ENCODE measurements around the gene HS2ST1.
A peak's percentile ranks its signal among the peaks of the same experiment; 100 is the strongest.

The HS2ST1 gene

DNA sequence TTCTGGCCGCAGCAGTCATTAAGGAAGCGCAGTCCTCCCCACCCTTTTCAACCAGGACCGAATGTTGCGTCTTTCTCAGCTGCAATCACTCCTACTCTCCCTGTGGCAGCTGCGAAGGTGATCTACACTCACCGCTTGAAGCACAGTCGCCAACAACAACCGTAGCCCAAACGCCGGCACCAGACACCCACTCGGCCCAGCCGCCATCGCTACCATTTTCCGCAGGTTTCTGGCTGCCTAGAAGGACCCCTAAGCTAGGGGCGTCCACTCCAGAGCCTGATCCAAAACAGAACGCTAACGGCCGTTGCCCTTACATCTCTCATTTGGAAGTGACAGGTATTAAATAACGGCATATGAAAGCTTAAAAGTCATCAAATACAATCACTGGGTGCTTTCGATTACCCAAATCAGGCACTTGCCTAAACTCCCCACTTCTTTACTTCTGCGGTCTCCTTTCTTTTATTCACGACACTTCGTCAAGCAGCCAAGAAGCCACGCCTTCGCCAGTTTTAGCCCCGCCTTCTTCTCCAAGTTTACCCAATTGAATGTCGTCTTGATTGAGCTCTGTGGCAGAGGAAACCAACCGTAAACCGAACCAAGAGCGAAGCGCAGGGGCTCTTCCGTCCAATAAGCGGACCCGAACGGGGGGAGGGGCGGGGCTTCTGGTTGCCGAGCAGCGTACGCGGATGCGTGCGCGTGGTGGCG is 387 bp upstream of the HS2ST1 start, which contains the start of gene SELENOF:
Gene SELENOF (minus strand): TSS at position 231 of the 705 bp plus-strand sequence. CDS start 15 bp downstream, at position 216.
- peaks cover 5% of the 10 kb centered on the region for H3K36me3 Mint-ChIP-seq
- no peaks in the 10 kb centered on the region for H3K27me3 Mint-ChIP-seq
- peaks cover 49% of the 10 kb centered on the region for H3K4me1 Mint-ChIP-seq (ENCODE audit: low read depth)
- H3K27ac Mint-ChIP-seq, result no peak within 1 kb of the TSS
- H3K9me3 Mint-ChIP-seq (ENCODE audit: low read depth), result no peaks in the 10 kb centered on the region
- H3K4me3 Mint-ChIP-seq, result no peak within 1 kb of the TSS

DNA sequence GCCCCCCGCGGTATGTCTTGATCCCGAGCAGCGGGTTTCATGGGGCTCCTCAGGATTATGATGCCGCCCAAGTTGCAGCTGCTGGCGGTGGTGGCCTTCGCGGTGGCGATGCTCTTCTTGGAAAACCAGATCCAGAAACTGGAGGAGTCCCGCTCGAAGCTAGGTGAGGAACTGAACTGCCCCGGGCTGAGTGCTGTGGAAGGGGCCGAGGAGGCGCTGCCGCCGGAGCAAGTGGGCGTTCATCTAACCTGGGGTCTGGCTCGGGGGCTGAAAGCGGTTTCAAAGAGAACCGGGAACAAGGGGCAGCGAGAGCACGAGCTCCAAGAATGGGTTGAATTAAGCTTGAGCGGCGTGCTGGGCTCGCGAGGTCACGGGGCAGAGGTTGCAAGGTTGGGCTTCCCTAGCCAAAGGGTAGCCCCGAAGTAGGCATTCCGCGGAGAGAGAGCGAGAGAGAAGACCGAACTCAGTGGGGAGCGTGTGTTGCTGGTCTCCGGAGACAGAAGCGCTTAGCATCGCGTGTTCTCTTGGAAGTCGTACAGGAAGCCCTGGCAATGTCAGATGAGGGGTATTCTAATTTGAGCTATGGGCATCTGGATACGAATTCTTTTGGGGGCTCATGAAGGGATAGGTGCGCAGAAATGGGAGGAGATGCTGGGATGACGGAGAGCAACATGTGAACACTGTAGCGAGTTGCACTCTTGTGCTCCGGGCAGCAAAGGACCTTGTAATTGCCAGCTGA is 732 bp downstream of the HS2ST1 start:
- H3K36me3 Mint-ChIP-seq, result peaks cover 5% of the 10 kb centered on the region
- no peaks in the 10 kb centered on the region for H3K9me3 Mint-ChIP-seq (ENCODE audit: low read depth)
- H3K27ac Mint-ChIP-seq, result no peak overlapping the region
- peaks cover 38% of the 10 kb centered on the region for H3K4me1 Mint-ChIP-seq (ENCODE audit: low read depth)
- no peak overlapping the region for H3K4me3 Mint-ChIP-seq
- no peaks in the 10 kb centered on the region for H3K27me3 Mint-ChIP-seq

DNA sequence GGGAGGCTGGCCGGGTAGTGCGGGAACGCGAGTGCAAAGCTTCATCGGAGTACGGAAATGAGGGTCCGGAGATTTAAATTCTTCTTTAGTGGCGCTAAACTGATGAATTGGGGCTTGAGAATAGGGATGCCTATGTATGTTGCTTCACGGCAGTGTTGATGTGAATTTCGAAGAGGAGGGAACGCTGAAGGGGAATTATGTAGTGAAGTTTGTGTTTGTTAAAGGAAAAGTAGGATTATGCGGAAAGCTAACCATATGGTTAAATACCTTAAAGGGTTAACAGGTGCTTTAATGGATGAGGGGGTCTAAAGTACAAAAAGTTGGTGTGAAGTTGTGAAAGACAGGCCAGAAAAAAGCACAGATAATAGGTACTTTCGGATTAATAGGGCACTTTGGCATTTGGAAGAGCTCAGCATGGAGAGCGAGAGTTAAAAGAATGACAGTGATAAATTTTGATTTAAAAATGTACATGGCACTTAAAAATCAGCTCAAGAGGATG is 1.4 kb downstream of the HS2ST1 start:
- Mint-ChIP-seq H3K27me3 (no peaks in the 10 kb centered on the region), H3K4me1 (ENCODE audit: low read depth) (peaks cover 37% of the 10 kb centered on the region), H3K27ac (no peak overlapping the region), H3K9me3 (ENCODE audit: low read depth) (no peaks in the 10 kb centered on the region), H3K36me3 (peaks cover 3% of the 10 kb centered on the region), H3K4me3 (no peak overlapping the region)

DNA sequence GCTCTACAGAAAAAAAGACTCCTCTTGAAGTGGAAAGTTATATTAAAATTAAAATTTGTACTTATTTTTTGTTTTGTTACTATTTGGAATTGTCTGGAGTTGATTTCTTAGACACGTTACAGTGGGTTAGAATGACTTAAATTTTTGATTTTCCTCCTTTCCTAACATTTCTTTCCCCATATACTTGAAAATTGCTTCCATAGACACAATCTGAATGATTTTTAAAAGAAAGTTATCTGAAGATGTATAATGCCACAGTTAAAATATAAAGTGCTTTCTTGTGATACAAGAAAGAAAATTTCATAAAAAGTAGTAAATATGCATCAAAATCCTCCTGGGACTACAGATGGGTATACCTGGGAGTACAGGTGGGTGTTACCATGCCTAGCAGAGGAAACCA is 2.3 kb downstream of the HS2ST1 start:
- peaks cover 4% of the 10 kb centered on the region for H3K36me3 Mint-ChIP-seq
- no peak overlapping the region for H3K27ac Mint-ChIP-seq
- H3K9me3 Mint-ChIP-seq (ENCODE audit: low read depth), result no peaks in the 10 kb centered on the region
- H3K4me3 Mint-ChIP-seq, result peak overlapping the region; percentile 21
- peaks cover 28% of the 10 kb centered on the region for H3K4me1 Mint-ChIP-seq (ENCODE audit: low read depth)
- no peaks in the 10 kb centered on the region for H3K27me3 Mint-ChIP-seq

DNA sequence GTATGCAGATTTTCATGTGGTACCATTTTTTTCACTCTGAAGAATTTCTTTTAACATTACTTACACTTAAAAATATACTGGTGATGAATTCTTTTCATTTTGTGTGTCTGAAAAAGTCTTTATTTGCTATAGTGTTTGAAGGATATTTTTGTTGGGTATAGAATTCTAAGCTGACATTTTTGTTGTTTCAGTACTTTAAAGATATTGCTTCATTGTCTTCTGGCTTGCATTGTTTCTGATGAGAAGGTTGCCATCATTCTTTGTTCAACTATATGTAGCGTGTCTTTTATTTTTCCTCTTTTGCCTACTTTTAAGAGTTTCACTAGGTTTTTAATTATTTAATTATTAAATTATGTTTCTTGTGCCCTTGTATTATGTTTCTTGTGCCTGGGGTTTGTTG is 8.0 kb downstream of the HS2ST1 start:
- no peaks in the 10 kb centered on the region for H3K9me3 Mint-ChIP-seq (ENCODE audit: low read depth)
- no peak overlapping the region for H3K27ac Mint-ChIP-seq
- H3K4me1 Mint-ChIP-seq (ENCODE audit: low read depth), result peaks cover 17% of the 10 kb centered on the region
- H3K27me3 Mint-ChIP-seq, result no peaks in the 10 kb centered on the region
- H3K4me3 Mint-ChIP-seq, result no peak overlapping the region
- H3K36me3 Mint-ChIP-seq, result peaks cover 17% of the 10 kb centered on the region

DNA sequence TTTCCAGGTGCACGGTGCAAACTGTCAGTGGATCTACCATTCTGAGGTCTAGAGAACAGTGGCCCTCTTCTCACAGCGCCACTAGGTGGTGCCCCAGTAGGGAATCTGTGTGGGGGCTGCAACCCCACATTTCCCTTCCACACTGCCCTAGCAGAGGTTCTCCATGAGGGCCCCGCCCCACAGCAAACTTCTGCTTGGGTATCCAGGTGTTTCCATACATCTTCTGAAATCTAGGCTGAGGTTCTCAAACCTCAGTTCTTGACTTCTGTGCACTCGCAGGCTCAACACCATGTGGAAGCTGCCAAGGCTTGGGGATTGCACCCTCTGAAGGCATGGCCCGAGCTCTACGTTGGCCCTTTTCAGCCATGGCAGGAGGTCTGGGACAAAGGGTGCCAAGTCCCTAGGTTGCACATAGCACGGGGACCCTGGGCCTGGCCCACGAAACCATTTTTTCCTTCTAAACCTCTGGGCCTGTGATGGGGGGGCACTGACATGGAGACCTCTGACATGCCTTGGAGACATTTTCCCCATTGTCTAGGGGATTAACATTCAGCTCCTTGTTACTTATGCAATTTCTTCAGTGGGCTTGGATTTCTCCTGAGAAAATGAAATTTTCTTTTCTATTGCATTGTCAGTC is 10.0 kb downstream of the HS2ST1 start:
- H3K9me3 Mint-ChIP-seq (ENCODE audit: low read depth), result no peaks in the 10 kb centered on the region
- H3K27ac Mint-ChIP-seq, result no peak overlapping the region
- H3K36me3 Mint-ChIP-seq, result peaks cover 17% of the 10 kb centered on the region
- peaks cover 19% of the 10 kb centered on the region for H3K4me1 Mint-ChIP-seq (ENCODE audit: low read depth)
- H3K27me3 Mint-ChIP-seq, result no peaks in the 10 kb centered on the region
- no peak overlapping the region for H3K4me3 Mint-ChIP-seq

DNA sequence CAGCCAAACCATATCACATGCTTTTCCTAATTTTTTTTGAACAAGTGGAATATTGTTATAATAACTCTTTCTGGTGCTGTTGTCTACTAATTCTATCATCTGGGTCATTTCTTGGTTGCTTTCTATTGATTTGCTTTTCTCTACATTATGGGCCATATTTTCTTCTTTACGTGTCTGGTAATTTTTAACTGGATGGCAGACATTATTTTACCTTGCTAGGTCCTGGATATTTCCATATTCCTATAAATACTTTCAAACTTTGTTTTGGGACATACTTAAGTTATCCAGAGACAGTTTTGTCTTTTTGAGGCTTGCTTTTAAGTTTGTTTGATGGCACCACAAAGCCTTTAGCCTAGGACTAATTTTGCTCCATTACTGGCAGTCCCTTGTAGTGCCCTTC is 11.3 kb downstream of the HS2ST1 start:
- H3K4me3 Mint-ChIP-seq, result no peak overlapping the region
- no peaks in the 10 kb centered on the region for H3K27me3 Mint-ChIP-seq

DNA sequence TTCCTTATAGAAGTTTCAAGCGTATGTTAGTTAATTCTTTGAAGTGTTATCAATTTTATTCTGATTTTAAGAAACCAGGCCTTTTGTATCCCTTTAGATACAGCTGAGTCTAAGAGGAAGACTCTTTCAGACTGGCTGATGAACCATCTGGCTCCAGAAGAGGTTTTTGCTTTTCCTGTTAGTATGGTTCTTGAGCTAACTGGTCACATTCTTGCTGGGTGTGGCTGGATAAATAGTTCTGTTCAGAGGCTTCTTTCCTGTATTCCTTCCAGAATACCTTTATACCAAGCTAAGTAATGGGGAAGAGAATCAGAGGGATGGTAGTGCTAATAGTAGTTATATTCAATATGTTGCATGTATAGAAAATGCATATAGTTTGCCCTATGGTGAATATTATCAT is 12.4 kb downstream of the HS2ST1 start:
- peaks cover 19% of the 10 kb centered on the region for H3K4me1 Mint-ChIP-seq (ENCODE audit: low read depth)
- no peak overlapping the region for H3K27ac Mint-ChIP-seq
- no peaks in the 10 kb centered on the region for H3K9me3 Mint-ChIP-seq (ENCODE audit: low read depth)
- H3K27me3 Mint-ChIP-seq, result no peaks in the 10 kb centered on the region
- no peak overlapping the region for H3K4me3 Mint-ChIP-seq
- H3K36me3 Mint-ChIP-seq, result peaks cover 12% of the 10 kb centered on the region

More for the DNA sequence above, 11.3 kb downstream of the HS2ST1 start:
- Mint-ChIP-seq H3K36me3 (peaks cover 17% of the 10 kb centered on the region), H3K27ac (no peak overlapping the region), H3K9me3 (ENCODE audit: low read depth) (no peaks in the 10 kb centered on the region), H3K4me1 (ENCODE audit: low read depth) (peaks cover 19% of the 10 kb centered on the region)

DNA sequence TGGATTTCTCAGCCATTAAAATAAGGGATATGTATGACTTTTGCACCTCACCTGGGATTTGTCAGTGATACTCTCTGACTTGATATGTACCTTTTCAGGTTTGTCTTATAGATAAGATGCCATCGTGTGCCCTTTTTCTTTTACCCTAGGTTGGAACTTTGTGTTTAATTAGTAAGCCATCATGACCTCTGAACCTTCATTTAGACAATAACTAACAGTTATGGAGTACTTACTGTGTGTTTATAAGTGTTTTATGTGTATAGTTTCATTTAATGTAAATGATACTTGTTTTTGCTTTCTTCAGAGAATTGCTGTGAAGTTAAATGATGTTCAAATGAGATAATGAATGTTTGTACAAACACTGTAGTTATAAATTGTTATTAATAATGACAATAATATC is 14.4 kb downstream of the HS2ST1 start:
- Mint-ChIP-seq H3K36me3 (peaks cover 4% of the 10 kb centered on the region), H3K9me3 (ENCODE audit: low read depth) (no peaks in the 10 kb centered on the region), H3K4me1 (ENCODE audit: low read depth) (peaks cover 34% of the 10 kb centered on the region), H3K27me3 (no peaks in the 10 kb centered on the region), H3K4me3 (no peak overlapping the region), H3K27ac (no peak overlapping the region)

DNA sequence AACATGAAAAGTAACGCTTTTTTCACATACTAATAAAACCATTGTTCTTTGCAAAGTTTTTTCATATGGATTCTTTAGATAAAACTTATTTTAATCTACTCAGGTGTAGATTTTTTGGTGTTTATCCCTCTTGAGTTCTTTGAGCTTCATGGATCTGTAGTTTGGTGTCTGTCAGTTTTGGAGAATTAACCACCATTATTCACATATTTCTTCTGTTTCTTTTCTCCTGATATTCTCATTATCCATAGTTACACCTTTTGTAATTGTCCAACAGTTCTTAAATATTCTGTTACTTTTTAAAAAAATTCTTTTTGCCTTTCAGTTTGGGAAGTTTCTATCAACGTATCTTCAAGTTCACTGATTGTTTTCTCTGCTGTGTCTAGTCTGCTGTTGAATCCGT is 18.6 kb downstream of the HS2ST1 start:
- Mint-ChIP-seq H3K27ac (no peak overlapping the region), H3K4me1 (ENCODE audit: low read depth) (peaks cover 30% of the 10 kb centered on the region), H3K4me3 (no peak overlapping the region), H3K9me3 (ENCODE audit: low read depth) (no peaks in the 10 kb centered on the region), H3K36me3 (no peaks in the 10 kb centered on the region), H3K27me3 (no peaks in the 10 kb centered on the region)

DNA sequence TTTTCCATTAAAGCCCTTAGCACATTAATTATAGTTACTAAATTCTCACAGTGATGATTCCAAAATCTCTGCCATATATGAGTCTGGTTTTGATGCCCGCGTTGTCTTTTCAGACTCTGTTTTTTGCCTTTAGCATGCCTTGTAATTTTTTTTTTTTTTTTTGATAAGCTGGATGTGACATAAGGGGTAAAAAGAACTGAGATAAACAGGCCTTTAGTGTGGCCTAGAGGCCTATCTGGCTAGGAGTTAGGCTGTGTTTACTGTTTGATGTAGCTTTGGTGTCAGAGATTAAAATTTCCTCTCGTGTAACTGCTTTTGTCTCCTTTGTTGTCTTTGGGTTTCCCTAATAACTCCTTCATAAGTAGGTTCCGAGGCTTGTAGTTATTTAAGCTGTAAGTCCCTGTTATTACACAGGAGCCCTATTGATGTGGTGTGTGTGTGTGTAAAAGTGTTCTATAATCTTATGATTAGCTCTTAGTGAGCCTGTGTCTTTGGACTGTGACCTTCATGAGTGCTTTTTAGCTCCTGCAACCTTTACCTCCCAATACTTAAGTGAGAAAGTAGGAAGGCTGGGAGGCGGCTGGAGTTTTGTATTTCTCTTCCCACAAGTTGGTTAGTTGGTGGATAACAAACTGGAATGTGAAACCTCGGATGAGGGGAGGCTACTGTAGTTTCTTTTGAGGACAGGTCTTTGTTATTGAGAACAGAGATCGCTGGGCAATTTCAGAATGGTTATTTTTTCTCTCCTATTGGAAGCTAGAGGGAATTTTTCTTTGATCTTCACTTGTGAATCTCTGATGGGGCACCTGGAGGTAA is 19.3 kb downstream of the HS2ST1 start:
- no peaks in the 10 kb centered on the region for H3K36me3 Mint-ChIP-seq
- no peak overlapping the region for H3K4me3 Mint-ChIP-seq
- H3K27ac Mint-ChIP-seq, result peak overlapping the region; percentile 56
- H3K4me1 Mint-ChIP-seq (ENCODE audit: low read depth), result peaks cover 28% of the 10 kb centered on the region
- no peaks in the 10 kb centered on the region for H3K9me3 Mint-ChIP-seq (ENCODE audit: low read depth)
- no peaks in the 10 kb centered on the region for H3K27me3 Mint-ChIP-seq

DNA sequence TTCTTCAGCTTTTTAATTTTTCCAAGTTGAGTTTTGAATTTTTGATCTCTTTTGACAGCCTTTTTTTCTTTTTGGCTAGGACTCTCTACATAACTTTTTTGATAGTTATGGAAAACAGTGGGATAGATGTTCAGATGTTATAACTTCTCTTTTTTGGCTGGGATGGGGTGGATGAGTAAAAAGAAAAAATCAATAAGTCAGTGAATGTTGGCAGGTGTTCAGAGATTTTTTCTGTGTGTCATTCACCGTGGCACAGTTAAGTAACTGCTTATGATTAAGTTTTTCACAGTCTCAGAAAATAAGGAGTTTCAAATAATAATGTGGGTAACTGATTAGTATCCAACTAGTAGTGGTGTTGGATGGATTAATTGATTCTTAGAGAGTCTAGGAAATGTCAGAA is 24.0 kb downstream of the HS2ST1 start:
- Mint-ChIP-seq H3K9me3 (ENCODE audit: low read depth) (no peaks in the 10 kb centered on the region), H3K4me3 (no peak overlapping the region), H3K4me1 (ENCODE audit: low read depth) (peaks cover 15% of the 10 kb centered on the region), H3K27ac (no peak overlapping the region), H3K36me3 (no peaks in the 10 kb centered on the region), H3K27me3 (no peaks in the 10 kb centered on the region)

DNA sequence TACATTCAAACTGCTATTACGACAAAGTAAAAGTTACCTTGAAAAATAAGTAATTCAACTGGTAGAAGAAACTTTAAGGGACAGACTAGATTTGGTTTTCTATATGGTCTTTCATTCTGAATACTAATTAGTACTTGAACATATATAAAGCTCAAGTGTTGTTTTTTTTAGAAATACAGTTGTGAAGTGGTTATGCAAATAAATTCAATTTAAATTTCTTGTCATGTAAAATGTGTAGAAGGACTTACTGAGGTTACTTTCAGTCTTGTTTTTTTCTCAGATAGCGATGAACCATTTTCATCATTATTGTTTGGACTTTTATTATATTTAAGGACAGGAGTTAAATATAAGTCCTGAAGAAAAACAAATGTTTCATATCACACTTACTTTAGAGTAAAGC is 24.4 kb downstream of the HS2ST1 start:
- Mint-ChIP-seq H3K4me3 (no peak overlapping the region), H3K36me3 (no peaks in the 10 kb centered on the region), H3K27me3 (no peaks in the 10 kb centered on the region), H3K27ac (no peak overlapping the region), H3K9me3 (ENCODE audit: low read depth) (no peaks in the 10 kb centered on the region), H3K4me1 (ENCODE audit: low read depth) (peaks cover 11% of the 10 kb centered on the region)

DNA sequence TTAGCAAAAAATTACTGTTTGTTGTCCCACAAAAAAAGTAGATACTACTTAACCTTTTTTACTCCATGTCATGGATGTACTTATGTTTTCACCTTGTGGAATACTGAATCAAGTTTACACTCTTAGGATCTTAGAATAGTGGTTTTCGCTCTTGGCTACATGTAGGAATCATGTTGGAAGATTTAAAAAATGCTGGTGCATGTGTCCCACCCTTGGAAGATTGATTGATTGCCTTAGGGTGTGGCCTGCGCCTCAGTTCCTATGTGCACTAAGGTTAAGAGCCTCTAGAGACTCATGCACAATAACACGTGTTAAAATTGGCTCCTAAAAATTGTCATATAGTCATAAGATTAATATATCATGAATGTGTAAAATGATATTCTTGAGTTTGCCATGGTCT is 25.0 kb downstream of the HS2ST1 start:
- no peak overlapping the region for H3K4me3 Mint-ChIP-seq
- no peaks in the 10 kb centered on the region for H3K27me3 Mint-ChIP-seq
- H3K36me3 Mint-ChIP-seq, result no peaks in the 10 kb centered on the region
- peaks cover 6% of the 10 kb centered on the region for H3K4me1 Mint-ChIP-seq (ENCODE audit: low read depth)
- no peaks in the 10 kb centered on the region for H3K9me3 Mint-ChIP-seq (ENCODE audit: low read depth)
- H3K27ac Mint-ChIP-seq, result no peak overlapping the region
